ENCODE data around the gene DKKL1.

The DKKL1 gene

GRCh38 chr19:49340865-49341718 is 22.6 kb upstream of the DKKL1 start:
- Histone ChIP-seq H3K4me2 (ENCODE audit: low read length) (peak overlapping the region; percentile 27; the same call in 1 of the 2 replicates), H3K27me3 (ENCODE audit: insufficient read depth, low read length) (no peaks in the 10 kb centered on the region), H3K9me2 (ENCODE audit: low read depth, low read length) (no peaks in the 10 kb centered on the region), H2AFZ (ENCODE audit: low read length) (no peak overlapping the region), H3K79me2 (ENCODE audit: insufficient read depth, low read length) (peaks cover under 1% of the 10 kb centered on the region; the same call in 1 of the 2 replicates), H3K27ac (ENCODE audit: low read depth, low read length, poor library complexity, severe bottlenecking) (peak overlapping the region; percentile 89), H3K9ac (ENCODE audit: low read length) (peak overlapping the region; percentile 7; the same call in 1 of the 2 replicates), H3K4me1 (ENCODE audit: insufficient read depth, low read length, severe bottlenecking) (peaks cover 51% of the 10 kb centered on the region), H3K9me3 (ENCODE audit: low read length) (no peaks in the 10 kb centered on the region), H3K4me3 (ENCODE audit: low read depth, low read length, poor library complexity, severe bottlenecking) (no peak overlapping the region), H3K36me3 (ENCODE audit: insufficient read depth, low read length) (peaks cover 46% of the 10 kb centered on the region), H4K20me1 (ENCODE audit: insufficient read depth, low read length) (no peaks in the 10 kb centered on the region), H3F3A (ENCODE audit: insufficient read depth, low read length) (0 out of 2 replicates have a peak, but pooled peaks cover 3% of the 10 kb centered on the region)
- no peak for TF ChIP-seq CTCF (IDR thresholded peaks at IDR 0.05; ENCODE audit: low read length)
- no peak for TF ChIP-seq EZH2 (IDR thresholded peaks at IDR 0.05; ENCODE audit: borderline replicate concordance, low read length)

- no peaks in the 10 kb centered on the region for H4K20me1 ChIP-seq (ENCODE audit: insufficient read depth, low read length)
- H3K9me2 ChIP-seq (ENCODE audit: low read depth, low read length): no peaks in the 10 kb centered on the region
- H3K9me3 ChIP-seq (ENCODE audit: low read length): no peaks in the 10 kb centered on the region
- H3F3A ChIP-seq (ENCODE audit: insufficient read depth, low read length): 0 out of 2 replicates have a peak, but pooled peaks cover 3% of the 10 kb centered on the region
- no peak overlapping the region for H2AFZ ChIP-seq (ENCODE audit: low read length)
- H3K79me2 ChIP-seq (ENCODE audit: insufficient read depth, low read length): no peaks in the 10 kb centered on the region
- H3K4me2 ChIP-seq (ENCODE audit: low read length): no peak overlapping the region
- no peak overlapping the region for H3K4me3 ChIP-seq (ENCODE audit: low read depth, low read length, poor library complexity, severe bottlenecking)
- no peaks in the 10 kb centered on the region for H3K27me3 ChIP-seq (ENCODE audit: insufficient read depth, low read length)
- peaks cover 39% of the 10 kb centered on the region for H3K4me1 ChIP-seq (ENCODE audit: insufficient read depth, low read length, severe bottlenecking)
- H3K27ac ChIP-seq (ENCODE audit: low read depth, low read length, poor library complexity, severe bottlenecking): no peak overlapping the region
- no peak overlapping the region for H3K9ac ChIP-seq (ENCODE audit: low read length)
- TF ChIP-seq CTCF (IDR thresholded peaks at IDR 0.05; ENCODE audit: low read length) (no peak), EZH2 (IDR thresholded peaks at IDR 0.05; ENCODE audit: borderline replicate concordance, low read length) (no peak)
- H3K36me3 ChIP-seq (ENCODE audit: insufficient read depth, low read length): peaks cover 37% of the 10 kb centered on the region
Measured at GRCh38 chr19:49342291-49342721, 21.4 kb upstream of the DKKL1 start.

- Histone ChIP-seq H2AFZ (ENCODE audit: low read length) (no peak overlapping the region), H3F3A (ENCODE audit: insufficient read depth, low read length) (0 out of 2 replicates have a peak, but pooled peaks cover 3% of the 10 kb centered on the region), H3K9ac (ENCODE audit: low read length) (no peak overlapping the region), H3K9me2 (ENCODE audit: low read depth, low read length) (no peaks in the 10 kb centered on the region), H4K20me1 (ENCODE audit: insufficient read depth, low read length) (no peaks in the 10 kb centered on the region), H3K27me3 (ENCODE audit: insufficient read depth, low read length) (no peaks in the 10 kb centered on the region), H3K4me2 (ENCODE audit: low read length) (no peak overlapping the region), H3K79me2 (ENCODE audit: insufficient read depth, low read length) (no peaks in the 10 kb centered on the region), H3K4me1 (ENCODE audit: insufficient read depth, low read length, severe bottlenecking) (peaks cover 33% of the 10 kb centered on the region), H3K9me3 (ENCODE audit: low read length) (no peaks in the 10 kb centered on the region), H3K4me3 (ENCODE audit: low read depth, low read length, poor library complexity, severe bottlenecking) (no peak overlapping the region), H3K27ac (ENCODE audit: low read depth, low read length, poor library complexity, severe bottlenecking) (no peak overlapping the region), H3K36me3 (ENCODE audit: insufficient read depth, low read length) (peaks cover 29% of the 10 kb centered on the region)
- TF ChIP-seq CTCF (IDR thresholded peaks at IDR 0.05; ENCODE audit: low read length) (no peak), EZH2 (IDR thresholded peaks at IDR 0.05; ENCODE audit: borderline replicate concordance, low read length) (no peak)
Measured at GRCh38 chr19:49343123-49343522, 20.6 kb upstream of the DKKL1 start.
